GM12873 (cell line): ENCODE results near the gene AP5S1.

Experiments used
- CTCF ChIP-seq: IDR thresholded peaks from 2 replicates; pipeline ENCODE4 v1.5.1; 2012; ENCODE audit warnings: low read depth, mild to moderate bottlenecking, moderate library complexity, low read length, control low read depth; ENCODE audit not compliant: insufficient read depth; ENCODE audit errors: missing control alignments

AP5S1 gene

DNA sequence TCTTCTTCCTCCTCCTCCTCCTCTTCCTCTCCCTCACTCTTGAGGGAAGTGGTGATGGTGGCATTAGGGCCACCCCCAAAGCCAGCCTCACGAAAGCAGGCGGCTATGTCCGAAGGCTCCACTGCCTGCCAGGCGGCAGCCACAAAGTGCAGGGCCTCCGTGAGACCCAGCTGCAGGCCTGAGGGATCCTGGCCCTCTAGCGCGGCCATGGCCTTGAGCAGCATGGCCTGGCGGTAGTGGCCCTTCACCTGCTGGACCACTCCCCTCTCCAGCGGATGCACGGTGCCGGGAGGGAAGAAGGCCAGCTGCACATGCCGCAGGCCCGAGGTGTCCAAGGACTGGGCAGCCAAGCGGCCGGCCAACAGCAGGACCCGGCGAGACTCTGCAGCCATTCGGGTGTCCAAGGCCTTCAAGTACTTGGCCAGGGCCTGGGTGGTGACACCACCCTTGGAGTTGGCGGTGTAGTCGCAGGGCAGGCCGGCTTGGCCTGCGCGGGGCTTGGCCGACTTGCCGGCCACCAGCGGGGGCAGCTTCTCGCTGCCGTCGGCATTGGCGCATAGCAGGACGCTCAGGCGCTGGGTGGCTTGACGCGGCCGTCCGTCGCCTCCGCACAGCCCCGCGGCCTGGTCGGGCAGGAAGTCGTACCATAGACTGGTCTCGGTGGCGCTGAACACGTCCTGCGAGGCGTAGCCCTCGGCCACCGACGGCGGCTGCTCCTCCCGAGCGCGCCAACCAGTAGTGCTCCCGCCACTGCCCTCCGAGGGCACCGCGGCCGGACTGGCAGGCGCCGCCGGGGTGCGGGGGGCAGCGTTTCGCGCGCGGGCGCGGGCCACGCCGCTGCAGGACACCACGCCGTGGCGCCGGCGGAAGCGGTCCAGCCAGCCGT is 34.9 kb upstream of the AP5S1 start:
- TF ChIP-seq CTCF: no peak

GRCh38 chr20:3786126-3786484 is 34.2 kb upstream of the AP5S1 start:
- no peak for TF ChIP-seq CTCF

GRCh38 chr20:3786665-3787323 is 33.6 kb upstream of the AP5S1 start, which contains the start of gene CENPB:
Gene CENPB (minus strand): TSS chr20:3786740. CDS start chr20:3786483, 257 bp downstream.
- TF ChIP-seq CTCF: peak; percentile 75

DNA sequence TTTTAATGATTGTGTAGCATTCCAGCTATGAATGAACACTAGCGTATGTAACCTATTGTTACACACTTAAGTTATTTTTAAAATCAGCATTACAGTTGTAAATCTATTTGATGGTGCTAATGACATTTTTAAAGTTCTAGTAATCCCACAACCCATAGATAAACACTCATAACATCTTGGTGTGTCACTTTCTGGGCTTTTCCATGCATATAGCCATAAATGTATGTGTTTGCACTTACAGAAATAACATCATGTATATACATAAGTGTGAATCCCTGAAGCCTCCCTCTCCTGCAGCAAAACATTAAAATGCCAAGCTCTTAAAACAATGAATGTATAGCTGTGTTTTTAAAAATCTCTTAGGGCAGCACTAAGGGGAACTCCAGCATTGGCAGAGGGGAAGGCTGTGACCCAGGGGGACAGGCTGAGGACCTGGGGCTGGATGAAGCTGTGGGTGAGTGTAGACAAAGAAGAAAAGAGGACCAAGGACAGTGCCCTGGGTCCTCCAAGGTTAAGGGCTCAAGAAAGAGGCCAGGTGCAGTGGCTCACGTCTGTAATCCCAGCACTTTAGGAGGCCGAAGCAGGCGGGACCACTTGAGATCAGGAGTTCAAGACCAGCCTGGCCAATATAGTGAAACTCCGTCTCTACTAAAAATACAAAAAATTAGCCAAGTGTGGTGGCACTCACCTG is 32.9 kb upstream of the AP5S1 start:
- no peak for TF ChIP-seq CTCF

DNA sequence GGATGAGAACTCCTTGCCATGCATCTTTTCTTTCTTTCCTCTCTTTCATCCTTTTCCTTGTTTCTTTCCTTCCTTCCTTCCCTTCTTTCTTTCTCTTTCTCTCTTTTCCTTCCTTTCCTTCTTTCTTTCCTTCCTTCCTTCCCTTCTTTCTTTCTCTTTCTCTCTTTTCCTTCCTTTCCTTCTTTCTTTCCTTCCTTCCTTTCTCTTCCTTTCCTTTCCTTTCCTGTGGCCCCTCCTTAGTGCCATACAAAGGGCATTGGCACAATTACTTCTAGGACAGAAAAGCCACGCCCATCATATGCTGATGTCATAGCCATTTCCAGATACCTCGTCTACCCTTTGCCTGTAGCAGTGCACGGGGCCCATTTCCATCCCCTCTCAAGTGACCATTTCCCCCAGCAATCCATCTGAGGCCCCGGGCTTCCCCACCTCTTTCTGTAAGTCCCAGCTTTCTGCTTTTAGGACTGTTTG is 31.6 kb upstream of the AP5S1 start:
- no peak for TF ChIP-seq CTCF

DNA sequence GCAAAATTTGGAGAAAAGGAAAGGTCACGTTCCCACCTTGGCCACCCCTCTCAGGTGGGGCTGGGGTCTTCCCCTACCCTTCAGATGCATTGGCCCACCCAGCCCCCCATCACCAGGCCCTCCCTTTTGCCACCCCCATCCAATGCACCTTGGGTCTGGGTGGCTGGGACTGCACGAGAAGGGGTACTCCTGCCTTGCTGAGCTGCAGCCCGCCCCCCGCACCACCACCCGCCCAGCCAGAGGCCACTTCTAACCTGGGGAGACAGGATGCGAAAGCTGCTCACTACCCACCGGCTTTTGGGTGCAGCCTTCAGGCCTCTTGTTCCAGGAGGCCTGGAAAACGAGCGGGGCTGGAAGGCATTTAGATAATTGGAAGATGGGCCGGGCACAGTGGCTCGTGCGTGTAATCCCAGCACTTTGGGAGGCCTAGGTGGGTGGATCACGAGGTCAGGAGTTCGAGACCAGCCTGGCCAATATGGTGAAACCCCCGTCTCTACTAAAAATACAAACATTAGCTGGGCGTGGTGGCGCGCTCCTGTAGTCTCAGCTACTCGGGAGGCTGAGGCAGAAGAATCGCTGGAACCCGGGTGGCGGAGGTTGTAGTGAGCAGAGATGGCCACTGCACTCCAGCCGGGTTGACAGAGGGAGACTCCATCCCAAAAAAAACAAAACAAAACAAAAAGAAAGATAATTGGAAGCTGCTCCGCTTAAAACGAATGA is 25.5 kb upstream of the AP5S1 start:
- no peak for TF ChIP-seq CTCF
